K562 (cell line): ENCODE data around the gene LDLRAD3. TPM values are rescaled to one million over a fixed set of nuclear protein-coding genes. Genes with fewer than 3 reads are reported as not detected.

Source experiments
- ATAC-seq: fragments of 200-7000 bp; cut with Tn5 transposase; 3 replicates; pipeline ENCODE4 v1.9.1; 2020; ENCODE audit warnings: moderate library complexity
- BruUV-seq: library from RNA; stranded (reverse); fragments of 400-500 nt; replicated peaks from 2 replicates; lab custom pipeline; 2021; lab: Mats Ljungman, UMichigan
- CTCF ChIA-PET: fragments of 300-600 bp; formaldehyde crosslinking; extraction: SDS; loops from one replicate; lab custom pipeline; 2021; ENCODE audit warnings: low intra/inter-chr PET ratio; lab: Yijun Ruan, JAX
- POLR2A ChIA-PET: fragments of 300-600, 350-650 bp; sonication (Branson Sonifier 250); formaldehyde crosslinking; extraction: SDS; loops from one replicate; lab custom pipeline; 2021; ENCODE audit warnings: antibody characterized with exemption, inconsistent platforms; lab: Yijun Ruan, JAX
- DNase-seq, 4 experiments: peaks; one replicate each; pipeline versions ENCODE4 v3.0.0 to v3.0.0-alpha.2; 2011 to 2018; ENCODE audit warnings: low spot score in 3 of 4, mixed read lengths in 3 of 4; ENCODE audit errors: extremely low read depth in 1 of 4
- FAIRE-seq: peaks from 2 replicates; lab custom pipeline; 2011; peaks lifted over from hg19 to GRCh38; lab: Jason Lieb, UNC
- H2AFZ ChIP-seq: 2 replicates; pipeline ENCODE4 v1.6.0; 2011; ENCODE audit warnings: low read depth, low read length, control low read depth, inconsistent platforms
- H3K27ac ChIP-seq: fragments of 200-600 bp; 3 replicates; pipeline ENCODE4 v1.8.0; 2011; ENCODE audit warnings: low read depth, mild to moderate bottlenecking, control low read depth, inconsistent platforms, low read length, moderate library complexity, mixed read lengths; ENCODE audit errors: extremely low read depth
- H3K27me3 ChIP-seq, 2 experiments: fragments of 300-600 bp in 1 of 2; 2 replicates in 1 of 2; 3 replicates in 1 of 2; pipeline versions ENCODE4 v1.6.0 to v1.8.0; 2011; ENCODE audit warnings: inconsistent platforms in 2 of 2, low read length in 2 of 2, mild to moderate bottlenecking in 1 of 2, mixed read lengths in 1 of 2, moderate library complexity in 1 of 2; ENCODE audit not compliant: control insufficient read depth in 2 of 2, insufficient read depth in 2 of 2
- H3K36me3 ChIP-seq: fragments of 300-600 bp; 3 replicates; pipeline ENCODE4 v1.8.0; 2011; ENCODE audit warnings: mild to moderate bottlenecking, low read length, inconsistent platforms; ENCODE audit not compliant: control insufficient read depth, insufficient read depth
- H3K4me1 ChIP-seq, 2 experiments: fragments of 200-600 bp in 1 of 2; replicated peaks in 1 of 2; 2 replicates in 1 of 2; 3 replicates in 1 of 2; pipeline versions ENCODE4 v1.5.1 to v1.8.0; 2011; ENCODE audit warnings: inconsistent platforms in 2 of 2, low read length in 2 of 2, mild to moderate bottlenecking in 1 of 2, mixed read lengths in 1 of 2, moderate library complexity in 1 of 2; ENCODE audit not compliant: control insufficient read depth in 2 of 2, insufficient read depth in 2 of 2
- H3K4me2 ChIP-seq: 2 replicates; pipeline ENCODE4 v1.6.1; 2011; ENCODE audit warnings: low read length, control low read depth, inconsistent platforms, mixed read lengths; ENCODE audit not compliant: insufficient read depth
- H3K4me3 ChIP-seq: fragments of 200-600 bp; sonication (generic), shearing (Covaris generic); 2 replicates; pipeline ENCODE4 v1.5.1; 2016; ENCODE audit warnings: control low read depth, inconsistent platforms
- H3K79me2 ChIP-seq: fragments of 200-600 bp; 3 replicates; pipeline ENCODE4 v1.8.0; 2011; ENCODE audit warnings: low read length, inconsistent platforms; ENCODE audit not compliant: control insufficient read depth, insufficient read depth
- H3K9ac ChIP-seq, 2 experiments: 2 replicates each; pipeline versions ENCODE4 v1.6.0 to v1.6.1; 2011; ENCODE audit warnings: low read depth in 2 of 2, low read length in 2 of 2, control low read depth in 1 of 2, inconsistent platforms in 1 of 2, mild to moderate bottlenecking in 1 of 2, mixed read lengths in 1 of 2; ENCODE audit not compliant: insufficient read depth in 1 of 2
- H3K9me1 ChIP-seq: one replicate; pipeline ENCODE4 v1.6.0; 2011; ENCODE audit warnings: inconsistent platforms, mild to moderate bottlenecking, low read length, moderate library complexity; ENCODE audit not compliant: control insufficient read depth, insufficient read depth
- H3K9me3 ChIP-seq: replicated peaks from 2 replicates; pipeline ENCODE4 v1.5.1; 2011; ENCODE audit warnings: low read depth, low read length, inconsistent platforms; ENCODE audit not compliant: control insufficient read depth, insufficient read depth
- H4K20me1 ChIP-seq: replicated peaks from 2 replicates; pipeline ENCODE4 v1.6.1; 2011; ENCODE audit warnings: low read length, inconsistent platforms, mixed read lengths; ENCODE audit not compliant: control insufficient read depth, insufficient read depth
- HDAC8 ChIP-seq: fragments of 450-650 bp; IDR thresholded peaks from 2 replicates; pipeline ENCODE4 v1.6.1; 2016; ENCODE audit warnings: mild to moderate bottlenecking, missing genetic modification characterization, moderate library complexity, missing compliant biosample characterization
- WGBS: fragments of 100-300 bp; shearing (Covaris generic); methylation state at CpG from one replicate; pipeline ENCODE4 v1.1.6; 2016; ENCODE audit warnings: low coverage, mixed read lengths; ENCODE audit not compliant: insufficient coverage; ENCODE audit errors: missing lambda C conversion rate; 5-methylcytosine and 5-hydroxymethylcytosine counted together
- in situ Hi-C: fragments of 300-500 bp; cut with MboI; formaldehyde crosslinking; loops from 4 replicates; pipeline ENCODE4 v1.15.0; 2018; ENCODE audit warnings: inconsistent platforms, mixed read lengths
- intact Hi-C: fragments of 100-400 bp; cut with micrococcal nuclease; formaldehyde crosslinking; loops from 2 replicates; pipeline ENCODE4 v1.14.2; 2022
- polyA plus RNA-seq, 8 experiments: library from polyadenylated mRNA; depleted of rRNA in 4 of 8; stranded (reverse) in 5 of 8; unstranded in 3 of 8; fragments of >200 nt; fragmentation: Nextera tagmentation in 2 of 8; fragmentation: Illumina TruSeq in 1 of 8; extraction: Ambion mirVana in 2 of 8; extraction: Trizol in 1 of 8; gene quantifications; 2 replicates each; pipeline versions ENCODE4 v1.2.1 to v1.2.3, GENCODE V29; 2011 to 2014; ENCODE audit warnings: inconsistent platforms in 1 of 8, missing spikeins in 1 of 8
- total RNA-seq, 7 experiments: library from RNA; depleted of rRNA in 6 of 7; stranded (reverse); fragments of >200 nt in 6 of 7; fragmentation: Illumina TruSeq in 2 of 7; extraction: Trizol in 2 of 7; gene quantifications; 2 replicates each; pipeline versions ENCODE4 v1.2.1 to v1.2.3, GENCODE V29; 2011 to 2021; ENCODE audit warnings: low replicate concordance in 1 of 7
- TF ChIP-seq, protein P1 (sequence below): fragments of 200-800 bp; sonication (Bioruptor generic); IDR thresholded peaks from 2 replicates; pipeline ENCODE4 v1.6.1; 2017; ENCODE audit warnings: missing genetic modification characterization, missing compliant biosample characterization

Gene LDLRAD3
- total and polyA plus RNA-seq, 9 of the 15 experiments (the other 6 are each of a cell fraction or from before 2014, with no cell fraction given): 0.73 to 7.2 (median 3.5) TPM

DNA sequence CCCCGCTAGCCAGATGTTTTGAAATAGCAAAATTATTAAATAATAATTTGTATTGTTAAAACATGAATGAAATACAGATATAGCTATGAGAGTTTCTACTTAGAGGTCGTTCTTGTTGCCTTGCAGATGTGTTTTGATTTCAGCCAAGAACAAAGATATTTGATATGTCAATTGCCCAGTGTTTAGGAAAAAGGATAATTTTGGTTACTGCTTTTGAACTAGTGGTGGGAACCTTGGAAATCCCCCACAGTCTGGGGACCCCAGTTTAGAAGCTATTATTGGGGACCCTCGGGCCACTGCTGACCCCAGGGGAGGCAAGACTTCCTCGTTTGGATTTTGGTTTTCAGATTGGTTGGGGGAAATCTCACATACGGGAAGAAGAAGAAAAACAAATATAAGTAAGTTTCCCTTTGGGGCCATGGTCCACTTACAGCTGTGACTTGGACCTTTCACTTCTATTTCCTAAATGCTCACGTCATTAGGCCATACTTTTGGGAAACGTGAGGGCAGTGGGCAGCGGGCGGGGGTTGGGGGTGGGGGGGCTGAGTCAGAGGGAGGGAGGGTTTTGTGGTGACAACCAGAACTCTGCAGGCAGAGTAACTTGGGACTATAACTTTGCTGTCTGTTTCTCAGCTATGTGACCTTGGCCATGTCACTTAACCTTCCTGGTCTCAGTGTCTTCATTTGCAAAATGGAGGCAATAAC, 37.0 kb downstream of the LDLRAD3 start:
- POLR2A ChIA-PET: interaction anchor here (0.7 to 1.1 kb wide), 2 partner anchors 11 to 126 kb away, joined by 3 to 5 read pairs; no protein-coding TSS in a partner anchor
- no peak for TF ChIP-seq HDAC8 (tag)
- TF ChIP-seq, protein P1, sequence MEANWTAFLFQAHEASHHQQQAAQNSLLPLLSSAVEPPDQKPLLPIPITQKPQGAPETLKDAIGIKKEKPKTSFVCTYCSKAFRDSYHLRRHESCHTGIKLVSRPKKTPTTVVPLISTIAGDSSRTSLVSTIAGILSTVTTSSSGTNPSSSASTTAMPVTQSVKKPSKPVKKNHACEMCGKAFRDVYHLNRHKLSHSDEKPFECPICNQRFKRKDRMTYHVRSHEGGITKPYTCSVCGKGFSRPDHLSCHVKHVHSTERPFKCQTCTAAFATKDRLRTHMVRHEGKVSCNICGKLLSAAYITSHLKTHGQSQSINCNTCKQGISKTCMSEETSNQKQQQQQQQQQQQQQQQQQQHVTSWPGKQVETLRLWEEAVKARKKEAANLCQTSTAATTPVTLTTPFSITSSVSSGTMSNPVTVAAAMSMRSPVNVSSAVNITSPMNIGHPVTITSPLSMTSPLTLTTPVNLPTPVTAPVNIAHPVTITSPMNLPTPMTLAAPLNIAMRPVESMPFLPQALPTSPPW (CRISPR knock-in tag): peak; percentile 75

More for the DNA sequence above, 37.0 kb downstream of the LDLRAD3 start:
- intact Hi-C loops (no loop called here), in situ Hi-C loops (no loop called here)
- H3K27me3 ChIP-seq: peaks cover 9 to 15% of the 10 kb centered on the region in 2 experiments; a peak in 3 of 5 replicates
- H2AFZ ChIP-seq: no peak overlapping the region
- no peaks in the 10 kb centered on the region for H3K9me1 ChIP-seq
- no peak overlapping the region for H3K4me3 ChIP-seq
- WGBS: 7% methylated on average over 7 of the region's 9 CpGs
- FAIRE-seq (no peak), ATAC-seq (no peak), DNase-seq (no peak)
- no TSS peak for BruUV-seq
- H3K27ac ChIP-seq: no peak overlapping the region
- H3K4me2 ChIP-seq: no peak overlapping the region
- H3K9me3 ChIP-seq: no peaks in the 10 kb centered on the region
- no peaks in the 10 kb centered on the region for H3K36me3 ChIP-seq
- no peak overlapping the region for H3K9ac ChIP-seq
- no peaks in the 10 kb centered on the region for H4K20me1 ChIP-seq
- H3K4me1 ChIP-seq: no peaks in the 10 kb centered on the region
- CTCF ChIA-PET: no interaction called here
- H3K79me2 ChIP-seq: no peaks in the 10 kb centered on the region
